Iris pigment epithelial cell (primary cell): ENCODE data around the gene CFHR2.

Experiments
- DNase-seq: peaks from one replicate; pipeline ENCODE4 v3.0.0-alpha.2; 2011; ENCODE audit warnings: low read depth

CFHR2 gene

DNA sequence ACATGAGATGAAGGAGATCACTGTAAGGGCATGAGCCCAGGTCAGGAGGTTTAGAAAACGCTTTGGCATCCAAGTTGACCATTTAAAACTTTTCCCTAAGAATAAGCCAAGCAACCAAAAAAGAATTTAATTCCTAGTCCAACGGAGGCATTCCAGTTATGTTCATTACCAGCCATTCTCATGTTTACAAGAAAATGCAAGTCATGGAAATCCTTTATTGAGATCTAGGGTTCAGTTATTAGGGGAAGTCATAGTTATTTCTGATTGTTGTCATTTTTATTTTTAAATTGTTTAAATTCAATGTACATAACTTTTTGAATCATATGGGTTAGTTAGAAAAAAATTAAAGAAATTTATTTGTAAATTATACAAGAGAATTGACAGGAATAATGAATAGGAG lies 58.3 kb downstream of the CFHR2 start:
- no peak for DNase-seq

DNA sequence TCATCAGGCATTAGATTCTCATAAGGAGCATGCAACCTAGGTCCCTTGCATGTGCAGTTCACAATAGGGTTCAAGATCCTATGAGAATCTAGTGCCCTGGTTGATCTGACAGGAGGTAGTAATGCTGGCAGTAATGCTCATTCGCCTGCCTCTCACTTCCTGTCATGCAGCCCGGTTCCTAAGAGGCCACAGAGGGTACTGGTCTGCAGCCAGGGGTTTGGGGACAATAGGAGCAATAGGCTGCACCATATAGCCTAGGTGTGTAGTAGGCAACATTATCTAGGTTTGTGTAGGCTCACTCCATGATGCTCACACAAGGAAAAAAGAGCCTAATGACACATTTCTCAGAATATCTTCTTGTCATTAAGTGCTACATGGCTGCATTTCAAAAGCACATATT lies 59.6 kb downstream of the CFHR2 start:
- DNase-seq = no peak

- DNase-seq = no peak
Observed at GRCh38 chr1:197008861-197009260, 65.3 kb downstream of the CFHR2 start.
